ENCODE measurements around the gene MCC.

The MCC gene

DNA sequence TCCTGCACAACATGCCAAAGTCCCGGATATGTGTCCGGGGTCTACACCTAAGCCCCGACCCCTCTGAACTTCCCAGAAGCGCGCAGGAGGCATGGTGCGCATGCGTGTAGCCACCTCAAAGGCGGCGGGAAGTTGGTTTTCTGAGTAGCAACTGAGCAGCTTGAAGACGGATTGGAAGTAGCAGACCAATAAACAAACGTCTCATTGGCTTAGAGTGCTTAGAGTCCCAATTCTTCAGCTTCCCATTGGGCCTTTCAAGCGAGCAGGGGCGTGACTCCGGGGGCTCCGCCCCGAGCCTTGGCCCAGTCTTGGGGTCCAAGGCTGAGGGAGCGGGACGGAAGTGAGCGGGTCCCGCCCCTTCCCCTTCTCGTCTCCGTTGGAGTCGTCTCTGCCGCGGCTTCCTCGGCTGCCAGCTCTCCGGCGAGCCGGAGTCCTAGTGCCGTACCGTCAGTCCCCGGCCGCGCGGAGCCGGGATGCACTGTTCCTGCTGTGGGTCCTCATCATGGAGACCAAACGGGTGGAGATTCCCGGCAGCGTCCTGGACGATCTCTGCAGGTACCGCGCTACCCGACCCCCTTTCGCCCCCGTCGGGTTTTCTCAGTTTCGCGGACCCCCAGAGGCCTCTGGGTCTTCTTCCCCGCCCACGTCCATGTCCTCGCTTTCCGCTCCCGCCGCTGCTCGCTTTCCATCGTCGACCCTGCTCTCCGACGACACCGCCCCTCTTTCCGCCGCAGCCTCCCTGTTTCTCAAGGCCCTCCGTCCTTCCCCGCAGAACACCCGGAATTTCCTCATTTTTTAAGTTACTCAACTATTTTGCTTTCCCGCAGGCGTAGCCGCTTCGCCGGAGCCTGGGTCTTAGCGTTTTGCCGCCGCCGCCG lies 511.6 kb downstream of the MCC start, which contains the start of gene DCP2 (continued):
- TF ChIP-seq, protein P1, sequence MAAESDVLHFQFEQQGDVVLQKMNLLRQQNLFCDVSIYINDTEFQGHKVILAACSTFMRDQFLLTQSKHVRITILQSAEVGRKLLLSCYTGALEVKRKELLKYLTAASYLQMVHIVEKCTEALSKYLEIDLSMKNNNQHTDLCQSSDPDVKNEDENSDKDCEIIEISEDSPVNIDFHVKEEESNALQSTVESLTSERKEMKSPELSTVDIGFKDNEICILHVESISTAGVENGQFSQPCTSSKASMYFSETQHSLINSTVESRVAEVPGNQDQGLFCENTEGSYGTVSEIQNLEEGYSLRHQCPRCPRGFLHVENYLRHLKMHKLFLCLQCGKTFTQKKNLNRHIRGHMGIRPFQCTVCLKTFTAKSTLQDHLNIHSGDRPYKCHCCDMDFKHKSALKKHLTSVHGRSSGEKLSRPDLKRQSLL (tag by site-specific recombination; IDR thresholded peaks at IDR 0.05) = no peak
- 0 out of 2 replicates have a peak, but pooled peaks have one; percentile 79 for TF ChIP-seq REPIN1 (tag by site-specific recombination; IDR thresholded peaks at IDR 0.05; ENCODE audit: low read depth)
- peak; percentile 85 for TF ChIP-seq ZNF76 (tag by site-specific recombination; IDR thresholded peaks at IDR 0.05; ENCODE audit: borderline replicate concordance, low read depth)
- no peak for TF ChIP-seq ZNF624 (tag by site-specific recombination; IDR thresholded peaks at IDR 0.05)
- no peak for TF ChIP-seq ZNF514 (tag by site-specific recombination; IDR thresholded peaks at IDR 0.05)
- peak; percentile 87; the same call in 1 of the 2 replicates for TF ChIP-seq ZEB2 (tag by site-specific recombination; IDR thresholded peaks at IDR 0.05)
- no peak for TF ChIP-seq ZNF623 (tag by site-specific recombination; IDR thresholded peaks at IDR 0.05)
- TF ChIP-seq, protein P2, sequence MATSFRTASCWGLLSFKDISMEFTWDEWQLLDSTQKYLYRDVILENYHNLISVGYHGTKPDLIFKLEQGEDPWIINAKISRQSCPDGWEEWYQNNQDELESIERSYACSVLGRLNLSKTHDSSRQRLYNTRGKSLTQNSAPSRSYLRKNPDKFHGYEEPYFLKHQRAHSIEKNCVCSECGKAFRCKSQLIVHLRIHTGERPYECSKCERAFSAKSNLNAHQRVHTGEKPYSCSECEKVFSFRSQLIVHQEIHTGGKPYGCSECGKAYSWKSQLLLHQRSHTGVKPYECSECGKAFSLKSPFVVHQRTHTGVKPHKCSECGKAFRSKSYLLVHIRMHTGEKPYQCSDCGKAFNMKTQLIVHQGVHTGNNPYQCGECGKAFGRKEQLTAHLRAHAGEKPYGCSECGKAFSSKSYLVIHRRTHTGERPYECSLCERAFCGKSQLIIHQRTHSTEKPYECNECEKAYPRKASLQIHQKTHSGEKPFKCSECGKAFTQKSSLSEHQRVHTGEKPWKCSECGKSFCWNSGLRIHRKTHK (tag by site-specific recombination; IDR thresholded peaks at IDR 0.05) = no peak
- TF ChIP-seq, protein P3, sequence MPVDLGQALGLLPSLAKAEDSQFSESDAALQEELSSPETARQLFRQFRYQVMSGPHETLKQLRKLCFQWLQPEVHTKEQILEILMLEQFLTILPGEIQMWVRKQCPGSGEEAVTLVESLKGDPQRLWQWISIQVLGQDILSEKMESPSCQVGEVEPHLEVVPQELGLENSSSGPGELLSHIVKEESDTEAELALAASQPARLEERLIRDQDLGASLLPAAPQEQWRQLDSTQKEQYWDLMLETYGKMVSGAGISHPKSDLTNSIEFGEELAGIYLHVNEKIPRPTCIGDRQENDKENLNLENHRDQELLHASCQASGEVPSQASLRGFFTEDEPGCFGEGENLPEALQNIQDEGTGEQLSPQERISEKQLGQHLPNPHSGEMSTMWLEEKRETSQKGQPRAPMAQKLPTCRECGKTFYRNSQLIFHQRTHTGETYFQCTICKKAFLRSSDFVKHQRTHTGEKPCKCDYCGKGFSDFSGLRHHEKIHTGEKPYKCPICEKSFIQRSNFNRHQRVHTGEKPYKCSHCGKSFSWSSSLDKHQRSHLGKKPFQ (tag by site-specific recombination; IDR thresholded peaks at IDR 0.05) = no peak
- TF ChIP-seq ZNF660 (tag by site-specific recombination; IDR thresholded peaks at IDR 0.05) = no peak
- peak; percentile 20; the same call in 1 of the 2 replicates for TF ChIP-seq MYNN (tag by site-specific recombination; IDR thresholded peaks at IDR 0.05; ENCODE audit: borderline replicate concordance)
- TF ChIP-seq ZXDB (tag by site-specific recombination; IDR thresholded peaks at IDR 0.05) = peak; percentile 65
- peak; percentile 72 for TF ChIP-seq KLF8 (tag by site-specific recombination; IDR thresholded peaks at IDR 0.05)
- TF ChIP-seq, protein P4, sequence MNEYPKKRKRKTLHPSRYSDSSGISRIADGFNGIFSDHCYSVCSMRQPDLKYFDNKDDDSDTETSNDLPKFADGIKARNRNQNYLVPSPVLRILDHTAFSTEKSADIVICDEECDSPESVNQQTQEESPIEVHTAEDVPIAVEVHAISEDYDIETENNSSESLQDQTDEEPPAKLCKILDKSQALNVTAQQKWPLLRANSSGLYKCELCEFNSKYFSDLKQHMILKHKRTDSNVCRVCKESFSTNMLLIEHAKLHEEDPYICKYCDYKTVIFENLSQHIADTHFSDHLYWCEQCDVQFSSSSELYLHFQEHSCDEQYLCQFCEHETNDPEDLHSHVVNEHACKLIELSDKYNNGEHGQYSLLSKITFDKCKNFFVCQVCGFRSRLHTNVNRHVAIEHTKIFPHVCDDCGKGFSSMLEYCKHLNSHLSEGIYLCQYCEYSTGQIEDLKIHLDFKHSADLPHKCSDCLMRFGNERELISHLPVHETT (tag by site-specific recombination; IDR thresholded peaks at IDR 0.05) = peak; percentile 66
- peak; percentile 68; the same call in 1 of the 2 replicates for TF ChIP-seq ZNF610 (tag by site-specific recombination; IDR thresholded peaks at IDR 0.05; ENCODE audit: borderline replicate concordance)
- TF ChIP-seq ZNF785 (tag by site-specific recombination; IDR thresholded peaks at IDR 0.05) = no peak
- TF ChIP-seq, protein P5, sequence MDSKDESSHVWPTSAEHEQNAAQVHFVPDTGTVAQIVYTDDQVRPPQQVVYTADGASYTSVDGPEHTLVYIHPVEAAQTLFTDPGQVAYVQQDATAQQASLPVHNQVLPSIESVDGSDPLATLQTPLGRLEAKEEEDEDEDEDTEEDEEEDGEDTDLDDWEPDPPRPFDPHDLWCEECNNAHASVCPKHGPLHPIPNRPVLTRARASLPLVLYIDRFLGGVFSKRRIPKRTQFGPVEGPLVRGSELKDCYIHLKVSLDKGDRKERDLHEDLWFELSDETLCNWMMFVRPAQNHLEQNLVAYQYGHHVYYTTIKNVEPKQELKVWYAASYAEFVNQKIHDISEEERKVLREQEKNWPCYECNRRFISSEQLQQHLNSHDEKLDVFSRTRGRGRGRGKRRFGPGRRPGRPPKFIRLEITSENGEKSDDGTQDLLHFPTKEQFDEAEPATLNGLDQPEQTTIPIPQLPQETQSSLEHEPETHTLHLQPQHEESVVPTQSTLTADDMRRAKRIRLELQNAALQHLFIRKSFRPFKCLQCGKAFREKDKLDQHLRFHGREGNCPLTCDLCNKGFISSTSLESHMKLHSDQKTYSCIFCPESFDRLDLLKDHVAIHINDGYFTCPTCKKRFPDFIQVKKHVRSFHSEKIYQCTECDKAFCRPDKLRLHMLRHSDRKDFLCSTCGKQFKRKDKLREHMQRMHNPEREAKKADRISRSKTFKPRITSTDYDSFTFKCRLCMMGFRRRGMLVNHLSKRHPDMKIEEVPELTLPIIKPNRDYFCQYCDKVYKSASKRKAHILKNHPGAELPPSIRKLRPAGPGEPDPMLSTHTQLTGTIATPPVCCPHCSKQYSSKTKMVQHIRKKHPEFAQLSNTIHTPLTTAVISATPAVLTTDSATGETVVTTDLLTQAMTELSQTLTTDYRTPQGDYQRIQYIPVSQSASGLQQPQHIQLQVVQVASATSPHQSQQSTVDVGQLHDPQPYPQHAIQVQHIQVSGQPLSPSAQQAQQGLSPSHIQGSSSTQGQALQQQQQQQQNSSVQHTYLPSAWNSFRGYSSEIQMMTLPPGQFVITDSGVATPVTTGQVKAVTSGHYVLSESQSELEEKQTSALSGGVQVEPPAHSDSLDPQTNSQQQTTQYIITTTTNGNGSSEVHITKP (tag by site-specific recombination; IDR thresholded peaks at IDR 0.05) = peak; percentile 90
- TF ChIP-seq, protein P6, sequence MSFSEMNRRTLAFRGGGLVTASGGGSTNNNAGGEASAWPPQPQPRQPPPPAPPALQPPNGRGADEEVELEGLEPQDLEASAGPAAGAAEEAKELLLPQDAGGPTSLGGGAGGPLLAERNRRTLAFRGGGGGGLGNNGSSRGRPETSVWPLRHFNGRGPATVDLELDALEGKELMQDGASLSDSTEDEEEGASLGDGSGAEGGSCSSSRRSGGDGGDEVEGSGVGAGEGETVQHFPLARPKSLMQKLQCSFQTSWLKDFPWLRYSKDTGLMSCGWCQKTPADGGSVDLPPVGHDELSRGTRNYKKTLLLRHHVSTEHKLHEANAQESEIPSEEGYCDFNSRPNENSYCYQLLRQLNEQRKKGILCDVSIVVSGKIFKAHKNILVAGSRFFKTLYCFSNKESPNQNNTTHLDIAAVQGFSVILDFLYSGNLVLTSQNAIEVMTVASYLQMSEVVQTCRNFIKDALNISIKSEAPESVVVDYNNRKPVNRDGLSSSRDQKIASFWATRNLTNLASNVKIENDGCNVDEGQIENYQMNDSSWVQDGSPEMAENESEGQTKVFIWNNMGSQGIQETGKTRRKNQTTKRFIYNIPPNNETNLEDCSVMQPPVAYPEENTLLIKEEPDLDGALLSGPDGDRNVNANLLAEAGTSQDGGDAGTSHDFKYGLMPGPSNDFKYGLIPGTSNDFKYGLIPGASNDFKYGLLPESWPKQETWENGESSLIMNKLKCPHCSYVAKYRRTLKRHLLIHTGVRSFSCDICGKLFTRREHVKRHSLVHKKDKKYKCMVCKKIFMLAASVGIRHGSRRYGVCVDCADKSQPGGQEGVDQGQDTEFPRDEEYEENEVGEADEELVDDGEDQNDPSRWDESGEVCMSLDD (tag by site-specific recombination; IDR thresholded peaks at IDR 0.05) = peak; percentile 95
- TF ChIP-seq ZFP69B (tag by site-specific recombination; IDR thresholded peaks at IDR 0.05) = peak; percentile 25; the same call in 1 of the 2 replicates
- TF ChIP-seq ZNF184 (tag by site-specific recombination; IDR thresholded peaks at IDR 0.05) = 0 out of 2 replicates have a peak, but pooled peaks have one; percentile 36
- TF ChIP-seq, protein P7, sequence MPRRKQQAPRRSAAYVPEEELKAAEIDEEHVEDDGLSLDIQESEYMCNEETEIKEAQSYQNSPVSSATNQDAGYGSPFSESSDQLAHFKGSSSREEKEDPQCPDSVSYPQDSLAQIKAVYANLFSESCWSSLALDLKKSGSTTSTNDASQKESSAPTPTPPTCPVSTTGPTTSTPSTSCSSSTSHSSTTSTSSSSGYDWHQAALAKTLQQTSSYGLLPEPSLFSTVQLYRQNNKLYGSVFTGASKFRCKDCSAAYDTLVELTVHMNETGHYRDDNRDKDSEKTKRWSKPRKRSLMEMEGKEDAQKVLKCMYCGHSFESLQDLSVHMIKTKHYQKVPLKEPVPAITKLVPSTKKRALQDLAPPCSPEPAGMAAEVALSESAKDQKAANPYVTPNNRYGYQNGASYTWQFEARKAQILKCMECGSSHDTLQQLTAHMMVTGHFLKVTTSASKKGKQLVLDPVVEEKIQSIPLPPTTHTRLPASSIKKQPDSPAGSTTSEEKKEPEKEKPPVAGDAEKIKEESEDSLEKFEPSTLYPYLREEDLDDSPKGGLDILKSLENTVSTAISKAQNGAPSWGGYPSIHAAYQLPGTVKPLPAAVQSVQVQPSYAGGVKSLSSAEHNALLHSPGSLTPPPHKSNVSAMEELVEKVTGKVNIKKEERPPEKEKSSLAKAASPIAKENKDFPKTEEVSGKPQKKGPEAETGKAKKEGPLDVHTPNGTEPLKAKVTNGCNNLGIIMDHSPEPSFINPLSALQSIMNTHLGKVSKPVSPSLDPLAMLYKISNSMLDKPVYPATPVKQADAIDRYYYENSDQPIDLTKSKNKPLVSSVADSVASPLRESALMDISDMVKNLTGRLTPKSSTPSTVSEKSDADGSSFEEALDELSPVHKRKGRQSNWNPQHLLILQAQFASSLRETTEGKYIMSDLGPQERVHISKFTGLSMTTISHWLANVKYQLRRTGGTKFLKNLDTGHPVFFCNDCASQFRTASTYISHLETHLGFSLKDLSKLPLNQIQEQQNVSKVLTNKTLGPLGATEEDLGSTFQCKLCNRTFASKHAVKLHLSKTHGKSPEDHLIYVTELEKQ (tag by site-specific recombination; IDR thresholded peaks at IDR 0.05; ENCODE audit: borderline replicate concordance) = 0 out of 2 replicates have a peak, but pooled peaks have one; percentile 48
- TF ChIP-seq ZIC2 (tag by site-specific recombination; IDR thresholded peaks at IDR 0.05) = peak; percentile 39; the same call in 1 of the 2 replicates
